ENCODE data around the gene UNKL.

DNA sequence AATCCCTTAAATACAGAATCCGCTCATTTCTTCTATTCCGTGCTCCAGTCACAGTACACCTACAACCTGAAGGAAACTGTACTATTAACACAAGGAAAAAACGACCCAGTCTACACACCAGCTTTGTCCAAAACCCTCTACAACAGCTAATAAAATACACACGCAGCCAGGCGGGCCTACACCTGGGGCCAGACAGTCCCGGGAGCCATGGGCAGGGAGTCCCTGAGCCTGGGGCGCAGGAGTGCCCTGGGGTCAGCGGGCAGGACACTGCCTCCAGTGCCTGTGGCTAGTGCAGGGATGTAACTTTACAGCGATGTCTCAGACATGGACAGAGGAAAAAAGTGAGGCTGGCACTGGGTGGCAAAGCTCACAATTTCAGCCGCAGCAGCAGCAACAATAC is 34.3 kb downstream of the UNKL start:
- TF ChIP-seq EZH2phosphoT487 (IDR thresholded peaks at IDR 0.05; ENCODE audit: insufficient read depth, low read depth) (no peak), EZH2 (IDR thresholded peaks at IDR 0.05; ENCODE audit: insufficient read depth, poor library complexity, severe bottlenecking) (no peak)

Data from GM23248 (cell line).